ENCODE data around the gene NEDD4L.

DNA sequence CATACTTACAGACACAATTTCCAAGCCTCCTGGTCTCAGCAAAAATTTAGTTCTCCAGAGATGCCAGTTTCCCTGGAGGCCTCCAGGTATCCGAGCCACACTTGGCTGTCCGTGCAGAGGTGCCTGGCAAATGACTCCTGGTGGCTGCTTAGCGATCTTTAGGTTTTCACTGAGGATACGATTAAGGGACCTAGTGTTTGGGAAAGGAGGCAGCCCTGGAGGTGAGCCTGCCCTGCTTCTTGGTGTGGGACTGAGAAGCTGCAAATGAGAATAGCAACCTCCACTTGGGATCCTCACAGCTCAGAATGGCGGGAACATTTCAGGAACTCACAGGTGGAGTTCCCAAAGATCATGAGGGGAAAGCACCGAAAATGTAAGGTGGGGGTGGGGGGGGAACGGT is 367.3 kb downstream of the NEDD4L start:
- TF ChIP-seq, protein P1, sequence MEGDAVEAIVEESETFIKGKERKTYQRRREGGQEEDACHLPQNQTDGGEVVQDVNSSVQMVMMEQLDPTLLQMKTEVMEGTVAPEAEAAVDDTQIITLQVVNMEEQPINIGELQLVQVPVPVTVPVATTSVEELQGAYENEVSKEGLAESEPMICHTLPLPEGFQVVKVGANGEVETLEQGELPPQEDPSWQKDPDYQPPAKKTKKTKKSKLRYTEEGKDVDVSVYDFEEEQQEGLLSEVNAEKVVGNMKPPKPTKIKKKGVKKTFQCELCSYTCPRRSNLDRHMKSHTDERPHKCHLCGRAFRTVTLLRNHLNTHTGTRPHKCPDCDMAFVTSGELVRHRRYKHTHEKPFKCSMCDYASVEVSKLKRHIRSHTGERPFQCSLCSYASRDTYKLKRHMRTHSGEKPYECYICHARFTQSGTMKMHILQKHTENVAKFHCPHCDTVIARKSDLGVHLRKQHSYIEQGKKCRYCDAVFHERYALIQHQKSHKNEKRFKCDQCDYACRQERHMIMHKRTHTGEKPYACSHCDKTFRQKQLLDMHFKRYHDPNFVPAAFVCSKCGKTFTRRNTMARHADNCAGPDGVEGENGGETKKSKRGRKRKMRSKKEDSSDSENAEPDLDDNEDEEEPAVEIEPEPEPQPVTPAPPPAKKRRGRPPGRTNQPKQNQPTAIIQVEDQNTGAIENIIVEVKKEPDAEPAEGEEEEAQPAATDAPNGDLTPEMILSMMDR (optimal IDR thresholded peaks at IDR 0.05 in 1 of 3, IDR thresholded peaks at IDR 0.05 in 1 of 3, conservative IDR thresholded peaks at IDR 0.05 in 1 of 3; ENCODE audit: extremely low read depth in 1 of 3, insufficient read depth in 2 of 3, low read length in 3 of 3), result no peak
- no peak for TF ChIP-seq EZH2 (IDR thresholded peaks at IDR 0.05; ENCODE audit: low read length)

Measured in keratinocyte (primary cell).